WTC11 (cell line): ENCODE measurements around the gene PICALM. TPM values are rescaled to one million over a fixed set of nuclear protein-coding genes. Genes with fewer than 3 reads are reported as not detected.

Source experiments
- ATAC-seq: fragments of 200-7000 bp; cut with Tn5 transposase; 2 replicates; pipeline ENCODE4 v1.10.0; 2021; ENCODE audit warnings: mild to moderate bottlenecking, moderate library complexity
- CTCF ChIA-PET: fragments of 300-600 bp; sonication (Branson Sonifier 250); formaldehyde crosslinking; loops from one replicate; lab custom pipeline; 2021; ENCODE audit warnings: antibody characterized with exemption; lab: Charles Lee
- POLR2A ChIA-PET: fragments of 350-600 bp; sonication (Branson Sonifier 250); formaldehyde crosslinking; loops from one replicate; lab custom pipeline; 2021; ENCODE audit warnings: antibody characterized with exemption; lab: Charles Lee
- DNase-seq: peaks from one replicate; pipeline ENCODE4 v3.0.0; 2021; ENCODE audit warnings: low spot score
- H3K27ac Mint-ChIP-seq: 2 replicates; pipeline ENCODE4 v1.8.0; 2021; ENCODE audit warnings: mixed read lengths
- H3K27me3 Mint-ChIP-seq: 2 replicates; pipeline ENCODE4 v1.8.0; 2021; ENCODE audit warnings: low read depth, mild to moderate bottlenecking, moderate library complexity, mixed read lengths
- H3K36me3 Mint-ChIP-seq: 2 replicates; pipeline ENCODE4 v1.8.0; 2021; ENCODE audit warnings: mixed read lengths
- H3K4me1 Mint-ChIP-seq: 2 replicates; pipeline ENCODE4 v1.8.0; 2022; ENCODE audit warnings: mixed read lengths
- H3K4me3 Mint-ChIP-seq: 2 replicates; pipeline ENCODE4 v1.8.0; 2021; ENCODE audit warnings: mild to moderate bottlenecking, moderate library complexity, mixed read lengths
- H3K9me3 Mint-ChIP-seq: 2 replicates; pipeline ENCODE4 v1.8.0; 2021; ENCODE audit warnings: mixed read lengths
- CDX4 ChIP-seq: fragments of 250-450 bp; sonication (Bioruptor Pico); IDR thresholded peaks from 2 replicates; pipeline ENCODE4 v1.9.0; 2021; ENCODE audit warnings: moderate library complexity, mild to moderate bottlenecking, inconsistent platforms, borderline replicate concordance
- E2F5 ChIP-seq: sonication (generic); formaldehyde crosslinking; IDR thresholded peaks from 2 replicates; pipeline ENCODE4 v1.8.1; 2022; ENCODE audit warnings: mild to moderate bottlenecking, moderate library complexity, missing genetic modification reagents
- JAZF1 ChIP-seq: fragments of 250-450 bp; sonication (Bioruptor Pico); IDR thresholded peaks from 2 replicates; pipeline ENCODE4 v1.9.0; 2021; ENCODE audit warnings: moderate library complexity, mild to moderate bottlenecking, inconsistent platforms
- MXD4 ChIP-seq: fragments of 250-450 bp; sonication (Bioruptor Pico); IDR thresholded peaks from 2 replicates; pipeline ENCODE4 v1.8.0; 2021; ENCODE audit warnings: mild to moderate bottlenecking, moderate library complexity, borderline replicate concordance
- NR3C1 ChIP-seq: sonication (generic); formaldehyde crosslinking; conservative IDR thresholded peaks from 2 replicates; pipeline ENCODE4 v1.8.1; 2023; ENCODE audit warnings: low read depth, mild to moderate bottlenecking, missing genetic modification reagents
- PRDM15 ChIP-seq: sonication (generic); formaldehyde crosslinking; IDR thresholded peaks from 2 replicates; pipeline ENCODE4 v1.8.0; 2022; ENCODE audit warnings: missing genetic modification reagents
- PRRX2 ChIP-seq: fragments of 250-450 bp; sonication (Bioruptor Pico); IDR thresholded peaks from 2 replicates; pipeline ENCODE4 v1.8.0; 2021; ENCODE audit warnings: mild to moderate bottlenecking
- STAT6 ChIP-seq: sonication (generic); formaldehyde crosslinking; conservative IDR thresholded peaks from 2 replicates; pipeline ENCODE4 v1.8.1; 2023; ENCODE audit warnings: mild to moderate bottlenecking, low read depth, missing genetic modification reagents, moderate library complexity
- USF2 ChIP-seq: sonication (generic); formaldehyde crosslinking; IDR thresholded peaks from 2 replicates; pipeline ENCODE4 v1.8.1; 2023; ENCODE audit warnings: mild to moderate bottlenecking, missing genetic modification reagents, moderate library complexity
- ZNF263 ChIP-seq: sonication (generic); formaldehyde crosslinking; IDR thresholded peaks from 2 replicates; pipeline ENCODE4 v1.8.1; 2022; ENCODE audit warnings: low read depth, mild to moderate bottlenecking, moderate library complexity, missing genetic modification reagents
- ZNF416 ChIP-seq: fragments of 250-450 bp; sonication (Bioruptor Pico); IDR thresholded peaks from 2 replicates; pipeline ENCODE4 v1.9.0; 2021; ENCODE audit warnings: mild to moderate bottlenecking, inconsistent platforms
- ZSCAN18 ChIP-seq: fragments of 250-450 bp; sonication (Bioruptor Pico); IDR thresholded peaks from 2 replicates; pipeline ENCODE4 v2.1.2; 2022; ENCODE audit warnings: mild to moderate bottlenecking, moderate library complexity
- total RNA-seq: library from RNA; stranded (reverse); gene quantifications from 3 replicates; pipeline ENCODE4 v1.2.3, GENCODE V29; 2021

Gene PICALM
- total RNA-seq, 1 experiment from 2014 or later, result 69.9 TPM

- TF ChIP-seq PRDM15 (CRISPR knock-in tag), result no peak
Observed at GRCh38 chr11:86108890-86109638, 40.2 kb upstream of the PICALM start (continued).

- DNase-seq, result no peak
- no peak for ATAC-seq
- TF ChIP-seq ZNF416, result no peak
- no peak for TF ChIP-seq NR3C1 (CRISPR knock-in tag)
- no peak for TF ChIP-seq PRRX2
- TF ChIP-seq ZNF263 (CRISPR knock-in tag), result no peak
- no peak for TF ChIP-seq USF2 (CRISPR knock-in tag)
- no peak for TF ChIP-seq STAT6 (CRISPR knock-in tag)
- TF ChIP-seq MXD4 (CRISPR knock-in tag), result no peak
- no peak for TF ChIP-seq ZSCAN18 (CRISPR knock-in tag)
- TF ChIP-seq CDX4 (CRISPR knock-in tag), result no peak
- no peak for TF ChIP-seq E2F5
- TF ChIP-seq JAZF1, result no peak
- TF ChIP-seq, all 79 proteins: peak for 0
- Mint-ChIP-seq H3K27ac (no peak overlapping the region), H3K9me3 (peaks cover 8% of the 10 kb centered on the region), H3K36me3 (peaks cover 8% of the 10 kb centered on the region), H3K4me3 (no peak overlapping the region), H3K27me3 (0 out of 2 replicates have a peak, but pooled peaks cover 4% of the 10 kb centered on the region), H3K4me1 (no peaks in the 10 kb centered on the region)
- ChIA-PET CTCF (no interaction called here), POLR2A (no interaction called here)
Observed at GRCh38 chr11:86108191-86108590, 39.3 kb upstream of the PICALM start.
